SJSA1 (cell line): Measurements from ENCODE around the gene UNC5CL. TPM values are rescaled to one million over a fixed set of nuclear protein-coding genes. Genes with fewer than 3 reads are reported as not detected.
A peak's percentile ranks its signal among the peaks of the same experiment; 100 is the strongest.

ENCODE experiments used
- DNase-seq, 2 experiments: peaks; one replicate each; pipeline ENCODE4 v3.0.0-alpha.2; 2015 to 2020; ENCODE audit warnings: low spot score in 2 of 2, low read depth in 1 of 2
- H3K27ac ChIP-seq: fragments of 250-450 bp; sonication (Bioruptor Pico); 2 replicates; pipeline ENCODE4 v1.5.1; 2020; ENCODE audit warnings: mild to moderate bottlenecking, moderate library complexity
- H3K27me3 ChIP-seq: fragments of 250-450 bp; sonication (Bioruptor Pico); replicated peaks from 2 replicates; pipeline ENCODE4 v1.5.1; 2020; ENCODE audit warnings: mild to moderate bottlenecking, moderate library complexity
- H3K36me3 ChIP-seq: fragments of 250-450 bp; sonication (Bioruptor Pico); 2 replicates; pipeline ENCODE4 v1.5.1; 2020; ENCODE audit warnings: mild to moderate bottlenecking
- H3K4me1 ChIP-seq: fragments of 250-450 bp; sonication (Bioruptor Pico); replicated peaks from 2 replicates; pipeline ENCODE4 v1.6.1; 2021; ENCODE audit warnings: mild to moderate bottlenecking
- H3K4me3 ChIP-seq: fragments of 250-450 bp; sonication (Bioruptor Pico); 2 replicates; pipeline ENCODE4 v1.5.1; 2020; ENCODE audit warnings: mild to moderate bottlenecking
- H3K9me3 ChIP-seq: fragments of 250-450 bp; sonication (Bioruptor Pico); replicated peaks from 2 replicates; pipeline ENCODE4 v1.5.1; 2020; ENCODE audit warnings: mild to moderate bottlenecking
- total RNA-seq: library from RNA; depleted of rRNA; stranded (reverse); fragments of >200 nt; shearing (Covaris generic); gene quantifications from 2 replicates; pipeline ENCODE4 v1.2.3, GENCODE V29; 2014

Gene UNC5CL
- total RNA-seq, 1 experiment from 2014 or later, result not detected

- peak; percentile 79 to 88 for DNase-seq
- Histone ChIP-seq H3K27me3 (no peaks in the 10 kb centered on the region), H3K27ac (peak overlapping the region; percentile 79), H3K4me1 (peaks cover 6% of the 10 kb centered on the region), H3K9me3 (no peaks in the 10 kb centered on the region), H3K4me3 (peak overlapping the region; percentile 76), H3K36me3 (peaks cover 6% of the 10 kb centered on the region)
These were observed 34.4 kb upstream of the UNC5CL start for GRCh38 chr6:41073203-41073967.

DNA sequence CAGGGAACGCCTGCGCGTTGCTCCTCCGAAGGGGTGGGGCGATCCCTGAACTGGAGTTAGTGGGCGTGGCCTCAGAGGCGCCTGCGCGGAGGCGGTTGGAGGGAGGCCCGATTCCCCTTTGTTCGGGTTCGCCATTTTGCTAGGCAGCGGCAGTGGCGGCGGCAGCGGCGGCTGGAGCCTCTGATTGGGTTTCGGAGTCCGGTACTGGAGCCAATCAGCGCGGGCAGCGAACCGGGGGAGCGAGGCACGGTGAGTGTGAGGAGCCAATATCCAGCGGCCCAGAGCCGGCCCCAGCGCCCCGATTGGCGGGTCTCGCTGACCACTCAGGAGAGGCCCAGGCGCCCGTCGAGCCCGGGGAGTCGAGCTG lies 33.8 kb upstream of the UNC5CL start, which contains the start of gene NFYA:
NFYA (plus strand) TSS at position 139 of the 367 bp plus-strand sequence. CDS start 6,116 bp downstream, outside the sequence.
- H3K36me3 ChIP-seq, result peaks cover 6% of the 10 kb centered on the region
- H3K4me3 ChIP-seq, result peak within 1 kb of the TSS; percentile 76
- H3K27me3 ChIP-seq, result no peaks in the 10 kb centered on the region
- H3K4me1 ChIP-seq, result peaks cover 6% of the 10 kb centered on the region
- no peaks in the 10 kb centered on the region for H3K9me3 ChIP-seq
- DNase-seq, result peak in 1 of 2 experiments; percentile 100
- H3K27ac ChIP-seq, result peak within 1 kb of the TSS; percentile 80

GRCh38 chr6:41071923-41072835 lies 33.2 kb upstream of the UNC5CL start, which contains the start of gene OARD1:
OARD1 (minus strand) TSS chr6:41072356; CDS start chr6:41071634, 722 bp downstream.
- Histone ChIP-seq H3K27me3 (no peaks in the 10 kb centered on the region), H3K4me1 (peaks cover 6% of the 10 kb centered on the region), H3K27ac (peak within 1 kb of the TSS; percentile 80), H3K4me3 (peak within 1 kb of the TSS; percentile 76), H3K36me3 (peaks cover 9% of the 10 kb centered on the region), H3K9me3 (no peaks in the 10 kb centered on the region)
- DNase-seq, result peak; percentile 85 to 100

GRCh38 chr6:41071501-41071922 lies 32.5 kb upstream of the UNC5CL start:
- Histone ChIP-seq H3K27me3 (no peaks in the 10 kb centered on the region), H3K4me3 (peak overlapping the region; percentile 76), H3K27ac (peak overlapping the region; percentile 80), H3K9me3 (no peaks in the 10 kb centered on the region), H3K4me1 (peaks cover 6% of the 10 kb centered on the region), H3K36me3 (peaks cover 12% of the 10 kb centered on the region)
- DNase-seq, result no peak

DNA sequence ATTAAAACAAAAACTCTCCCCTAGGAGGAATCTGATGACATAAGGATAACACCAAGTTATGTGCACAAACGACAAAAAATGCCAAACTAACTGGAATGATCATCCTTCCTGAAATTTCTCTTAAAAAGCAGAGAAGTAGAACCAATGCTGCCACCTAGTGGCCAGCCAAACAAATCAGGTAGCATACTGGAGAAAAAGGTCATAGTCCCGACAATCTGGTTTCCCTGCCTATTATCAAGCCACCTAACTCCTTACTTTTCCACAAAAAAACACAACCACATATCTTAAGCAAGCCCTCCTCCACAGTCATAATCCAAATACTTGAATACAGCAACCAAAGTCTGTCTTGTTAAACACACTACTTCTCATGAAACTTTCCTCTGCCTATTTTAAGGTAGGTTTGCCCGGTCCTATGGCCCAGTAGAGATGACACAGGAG lies 27.9 kb upstream of the UNC5CL start:
- Histone ChIP-seq H3K27ac (no peak overlapping the region), H3K36me3 (peaks cover 15% of the 10 kb centered on the region), H3K9me3 (no peaks in the 10 kb centered on the region), H3K4me1 (no peaks in the 10 kb centered on the region; the same call in 1 of the 2 replicates), H3K4me3 (no peak overlapping the region), H3K27me3 (no peaks in the 10 kb centered on the region)
- DNase-seq, result peak; percentile 60 to 68

GRCh38 chr6:41065550-41066026 lies 26.6 kb upstream of the UNC5CL start:
- Histone ChIP-seq H3K9me3 (no peaks in the 10 kb centered on the region), H3K27me3 (no peaks in the 10 kb centered on the region), H3K27ac (no peak overlapping the region), H3K36me3 (peaks cover 15% of the 10 kb centered on the region), H3K4me3 (no peak overlapping the region), H3K4me1 (no peaks in the 10 kb centered on the region)
- DNase-seq, result no peak

DNA sequence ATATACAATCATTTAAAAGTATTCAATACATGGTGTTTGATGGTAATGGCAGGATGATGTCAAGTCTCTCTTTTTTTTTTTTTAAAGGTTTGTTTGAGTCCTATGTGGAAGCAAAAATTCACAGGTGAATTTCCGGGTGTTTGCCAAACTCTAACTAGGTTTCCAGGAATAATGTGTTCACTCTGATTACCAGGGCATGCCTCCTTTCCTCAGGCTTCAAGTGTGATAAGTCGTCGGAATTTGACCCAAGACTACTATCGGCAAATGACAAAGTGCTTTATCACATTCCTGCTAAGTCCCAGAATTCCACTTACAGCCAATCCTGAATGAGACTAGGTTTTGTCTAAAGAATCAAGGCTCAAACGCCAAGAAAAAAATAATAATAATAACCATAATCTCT lies 25.8 kb upstream of the UNC5CL start:
- H3K27ac ChIP-seq, result no peak overlapping the region
- DNase-seq, result no peak
- H3K4me1 ChIP-seq, result no peaks in the 10 kb centered on the region
- no peaks in the 10 kb centered on the region for H3K9me3 ChIP-seq
- no peak overlapping the region for H3K4me3 ChIP-seq
- peaks cover 15% of the 10 kb centered on the region for H3K36me3 ChIP-seq
- no peaks in the 10 kb centered on the region for H3K27me3 ChIP-seq

GRCh38 chr6:41063884-41064285 lies 24.9 kb upstream of the UNC5CL start:
- no peaks in the 10 kb centered on the region for H3K9me3 ChIP-seq
- H3K4me3 ChIP-seq, result no peak overlapping the region
- H3K4me1 ChIP-seq, result no peaks in the 10 kb centered on the region
- DNase-seq, result no peak
- H3K36me3 ChIP-seq, result peaks cover 15% of the 10 kb centered on the region
- H3K27me3 ChIP-seq, result no peaks in the 10 kb centered on the region
- H3K27ac ChIP-seq, result no peak overlapping the region

- no peak for DNase-seq
- Histone ChIP-seq H3K4me3 (no peak overlapping the region), H3K27ac (no peak overlapping the region)
These were observed 23.0 kb upstream of the UNC5CL start for GRCh38 chr6:41062056-41062455.

GRCh38 chr6:41061196-41061726 lies 22.2 kb upstream of the UNC5CL start:
- H3K27me3 ChIP-seq, result no peaks in the 10 kb centered on the region
- H3K9me3 ChIP-seq, result no peaks in the 10 kb centered on the region
- H3K36me3 ChIP-seq, result peaks cover 7% of the 10 kb centered on the region
- H3K27ac ChIP-seq, result no peak overlapping the region
- DNase-seq, result no peak
- no peak overlapping the region for H3K4me3 ChIP-seq
- no peaks in the 10 kb centered on the region for H3K4me1 ChIP-seq

More at GRCh38 chr6:41062056-41062455, 23.0 kb upstream of the UNC5CL start:
- H3K4me1 ChIP-seq, result no peaks in the 10 kb centered on the region
- H3K9me3 ChIP-seq, result no peaks in the 10 kb centered on the region
- no peaks in the 10 kb centered on the region for H3K27me3 ChIP-seq
- peaks cover 11% of the 10 kb centered on the region for H3K36me3 ChIP-seq

GRCh38 chr6:41059556-41059955 lies 20.5 kb upstream of the UNC5CL start:
- no peaks in the 10 kb centered on the region for H3K4me1 ChIP-seq
- DNase-seq, result no peak
- H3K36me3 ChIP-seq, result no peaks in the 10 kb centered on the region; the same call in 1 of the 2 replicates
- no peak overlapping the region for H3K27ac ChIP-seq
- no peaks in the 10 kb centered on the region for H3K9me3 ChIP-seq
- H3K27me3 ChIP-seq, result no peaks in the 10 kb centered on the region
- H3K4me3 ChIP-seq, result no peak overlapping the region

DNA sequence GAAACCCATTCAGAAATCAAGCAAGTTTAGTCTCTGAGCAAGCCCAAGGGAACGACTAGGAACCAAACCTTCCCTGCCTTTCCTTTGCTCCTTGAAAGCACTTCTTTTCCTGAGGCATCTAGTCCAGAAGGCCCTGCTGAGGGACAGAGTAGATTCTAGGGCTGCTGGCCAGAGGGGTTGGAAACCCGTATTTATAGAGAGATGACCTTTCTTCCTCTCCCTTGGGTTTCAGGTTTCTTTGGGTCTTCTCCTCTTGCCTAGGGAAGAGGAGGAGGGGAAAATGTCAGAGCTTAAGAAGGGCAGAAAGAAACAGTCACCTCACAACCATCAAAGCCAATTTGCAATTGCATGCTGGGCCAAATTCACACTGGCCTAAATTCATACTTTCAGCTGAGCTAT lies 19.8 kb upstream of the UNC5CL start:
- H3K27me3 ChIP-seq, result no peaks in the 10 kb centered on the region
- no peaks in the 10 kb centered on the region for H3K4me1 ChIP-seq
- no peaks in the 10 kb centered on the region for H3K36me3 ChIP-seq
- DNase-seq, result no peak
- no peaks in the 10 kb centered on the region for H3K9me3 ChIP-seq
- H3K4me3 ChIP-seq, result no peak overlapping the region
- no peak overlapping the region for H3K27ac ChIP-seq

DNA sequence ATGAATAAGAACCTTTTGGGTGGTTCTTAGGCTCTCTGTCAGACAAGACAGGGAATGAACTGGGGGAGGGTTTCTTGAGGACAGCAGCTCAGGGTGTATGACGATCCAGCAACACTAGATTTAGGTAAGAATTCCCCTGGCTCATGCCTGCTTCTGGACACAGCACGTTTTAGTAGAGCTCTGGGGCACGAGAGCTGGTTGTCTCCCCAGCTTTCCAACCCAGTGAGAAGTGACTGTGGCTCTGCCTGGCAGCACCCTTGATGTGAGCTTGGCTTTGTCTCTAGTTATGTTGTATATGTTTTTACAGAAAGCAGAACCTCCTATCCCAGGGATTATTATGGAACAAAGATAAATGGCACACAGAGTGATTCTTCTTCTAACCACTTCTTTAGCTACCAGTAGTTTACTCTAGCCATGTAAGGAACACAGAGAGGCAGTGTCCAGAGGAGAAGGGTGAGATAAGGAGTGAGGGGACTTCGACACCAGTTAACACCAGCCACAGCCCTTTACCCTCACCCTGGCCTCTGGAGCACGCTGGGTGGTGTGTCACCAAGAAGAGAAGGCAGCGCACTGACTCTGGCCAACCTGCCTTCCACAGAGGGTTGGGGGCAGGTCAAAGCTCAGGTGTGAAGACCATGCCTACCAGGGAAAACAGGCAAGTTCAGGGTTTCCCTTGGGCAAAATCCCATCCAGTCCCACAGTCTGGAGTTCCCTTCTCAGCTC lies 17.9 kb upstream of the UNC5CL start:
- H3K27ac ChIP-seq, result no peak overlapping the region
- no peaks in the 10 kb centered on the region for H3K27me3 ChIP-seq
- no peaks in the 10 kb centered on the region for H3K9me3 ChIP-seq
- no peak for DNase-seq
- H3K4me1 ChIP-seq, result no peaks in the 10 kb centered on the region
- no peaks in the 10 kb centered on the region for H3K36me3 ChIP-seq
- no peak overlapping the region for H3K4me3 ChIP-seq
